ENCODE data around the gene EWSR1.

Gene EWSR1

GRCh38 chr22:29331658-29332300 lies 63.7 kb downstream of the EWSR1 start:
- H3K9me3 ChIP-seq (ENCODE audit: insufficient read depth, low read length, severe bottlenecking) = no peaks in the 10 kb centered on the region
- no peak overlapping the region for H3K9ac ChIP-seq (ENCODE audit: low read depth, low read length)
- H2AFZ ChIP-seq (ENCODE audit: low read depth, low read length) = no peak overlapping the region
- H3K79me2 ChIP-seq (ENCODE audit: insufficient read depth, low read length) = no peaks in the 10 kb centered on the region
- no peak overlapping the region for H3K4me3 ChIP-seq (ENCODE audit: low read depth in 1 of 2, low read length in 2 of 2)
- ATAC-seq (ENCODE audit: insufficient read depth, low read depth) = no peak
- H4K20me1 ChIP-seq (ENCODE audit: insufficient read depth, low read length) = 0 out of 2 replicates have a peak, but pooled peaks cover 2% of the 10 kb centered on the region
- no peak for TF ChIP-seq EZH2 (IDR thresholded peaks at IDR 0.05; ENCODE audit: borderline replicate concordance, low read depth, low read length, severe bottlenecking)
- TF ChIP-seq, protein P1, sequence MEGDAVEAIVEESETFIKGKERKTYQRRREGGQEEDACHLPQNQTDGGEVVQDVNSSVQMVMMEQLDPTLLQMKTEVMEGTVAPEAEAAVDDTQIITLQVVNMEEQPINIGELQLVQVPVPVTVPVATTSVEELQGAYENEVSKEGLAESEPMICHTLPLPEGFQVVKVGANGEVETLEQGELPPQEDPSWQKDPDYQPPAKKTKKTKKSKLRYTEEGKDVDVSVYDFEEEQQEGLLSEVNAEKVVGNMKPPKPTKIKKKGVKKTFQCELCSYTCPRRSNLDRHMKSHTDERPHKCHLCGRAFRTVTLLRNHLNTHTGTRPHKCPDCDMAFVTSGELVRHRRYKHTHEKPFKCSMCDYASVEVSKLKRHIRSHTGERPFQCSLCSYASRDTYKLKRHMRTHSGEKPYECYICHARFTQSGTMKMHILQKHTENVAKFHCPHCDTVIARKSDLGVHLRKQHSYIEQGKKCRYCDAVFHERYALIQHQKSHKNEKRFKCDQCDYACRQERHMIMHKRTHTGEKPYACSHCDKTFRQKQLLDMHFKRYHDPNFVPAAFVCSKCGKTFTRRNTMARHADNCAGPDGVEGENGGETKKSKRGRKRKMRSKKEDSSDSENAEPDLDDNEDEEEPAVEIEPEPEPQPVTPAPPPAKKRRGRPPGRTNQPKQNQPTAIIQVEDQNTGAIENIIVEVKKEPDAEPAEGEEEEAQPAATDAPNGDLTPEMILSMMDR (IDR thresholded peaks at IDR 0.05; ENCODE audit: borderline replicate concordance, extremely low read depth, low read length, poor library complexity, severe bottlenecking) = no peak
- H3K4me2 ChIP-seq (ENCODE audit: insufficient read depth, low read length) = no peak overlapping the region
- no peaks in the 10 kb centered on the region for H3K27me3 ChIP-seq (ENCODE audit: insufficient read depth, low read length, poor library complexity)
- no peak overlapping the region for H3K27ac ChIP-seq (ENCODE audit: low read length)
- H3K36me3 ChIP-seq (ENCODE audit: insufficient read depth, low read length) = peaks cover 93% of the 10 kb centered on the region
- DNase-seq = no peak
- H3K4me1 ChIP-seq (ENCODE audit: insufficient read depth, low read length) = no peaks in the 10 kb centered on the region

DNA sequence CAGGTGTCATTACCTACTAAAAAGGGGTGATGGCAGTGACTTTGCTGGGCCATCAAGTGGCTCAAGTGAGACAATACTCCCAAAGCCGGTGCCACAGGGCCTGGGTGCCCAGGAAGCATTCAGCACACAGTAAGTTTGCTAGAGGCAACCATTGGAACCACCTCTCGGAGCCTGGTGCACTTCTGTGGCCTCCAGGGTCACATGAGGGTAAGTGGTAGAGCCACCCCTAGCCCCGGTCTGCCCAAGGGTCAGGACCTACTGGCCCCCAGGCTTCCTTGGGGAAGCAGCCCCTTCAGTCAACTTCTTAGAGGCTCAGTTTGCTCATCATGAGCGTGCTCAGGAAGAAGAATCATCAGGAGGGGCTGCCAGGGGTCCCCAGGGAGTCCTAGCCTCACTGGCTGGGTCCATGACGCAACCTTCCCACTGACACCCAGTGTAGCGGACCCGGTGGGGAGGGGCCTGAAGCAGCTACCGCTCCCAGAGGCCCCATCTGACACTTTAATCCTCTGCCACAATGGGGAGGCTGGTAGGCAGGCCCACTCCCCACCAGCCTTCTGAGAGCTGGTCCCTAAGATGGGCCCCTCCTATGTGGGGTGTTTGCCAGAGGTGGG lies 64.9 kb downstream of the EWSR1 start:
- no peaks in the 10 kb centered on the region for H3K4me1 ChIP-seq (ENCODE audit: insufficient read depth, low read length)
- no peaks in the 10 kb centered on the region for H3K79me2 ChIP-seq (ENCODE audit: insufficient read depth, low read length)
- no peak overlapping the region for H2AFZ ChIP-seq (ENCODE audit: low read depth, low read length)
- no peak overlapping the region for H3K9ac ChIP-seq (ENCODE audit: low read depth, low read length)
- H3K4me3 ChIP-seq (ENCODE audit: low read depth in 1 of 2, low read length in 2 of 2) = no peak overlapping the region
- no peak overlapping the region for H3K4me2 ChIP-seq (ENCODE audit: insufficient read depth, low read length)
- DNase-seq = peak; percentile 37
- no peaks in the 10 kb centered on the region for H3K27me3 ChIP-seq (ENCODE audit: insufficient read depth, low read length, poor library complexity)
- peaks cover 94% of the 10 kb centered on the region for H3K36me3 ChIP-seq (ENCODE audit: insufficient read depth, low read length)
- 0 out of 2 replicates have a peak, but pooled peaks cover 4% of the 10 kb centered on the region for H4K20me1 ChIP-seq (ENCODE audit: insufficient read depth, low read length)
- ATAC-seq (ENCODE audit: insufficient read depth, low read depth) = peak; percentile 43; the same call in 2 of the 3 replicates
- H3K27ac ChIP-seq (ENCODE audit: low read length) = no peak overlapping the region
- H3K9me3 ChIP-seq (ENCODE audit: insufficient read depth, low read length, severe bottlenecking) = no peaks in the 10 kb centered on the region
- no peak for TF ChIP-seq EZH2 (IDR thresholded peaks at IDR 0.05; ENCODE audit: borderline replicate concordance, low read depth, low read length, severe bottlenecking)
- TF ChIP-seq, protein P1 (IDR thresholded peaks at IDR 0.05; ENCODE audit: borderline replicate concordance, extremely low read depth, low read length, poor library complexity, severe bottlenecking) = no peak

GRCh38 chr22:29334148-29334547 lies 66.1 kb downstream of the EWSR1 start:
- Histone ChIP-seq H3K9ac (ENCODE audit: low read depth, low read length) (no peak overlapping the region), H3K4me1 (ENCODE audit: insufficient read depth, low read length) (no peaks in the 10 kb centered on the region), H2AFZ (ENCODE audit: low read depth, low read length) (no peak overlapping the region), H3K4me2 (ENCODE audit: insufficient read depth, low read length) (no peak overlapping the region), H3K27ac (ENCODE audit: low read length) (no peak overlapping the region), H3K79me2 (ENCODE audit: insufficient read depth, low read length) (no peaks in the 10 kb centered on the region), H4K20me1 (ENCODE audit: insufficient read depth, low read length) (0 out of 2 replicates have a peak, but pooled peaks cover 4% of the 10 kb centered on the region), H3K36me3 (ENCODE audit: insufficient read depth, low read length) (peaks cover 94% of the 10 kb centered on the region), H3K4me3 (ENCODE audit: low read depth in 1 of 2, low read length in 2 of 2) (no peak overlapping the region), H3K9me3 (ENCODE audit: insufficient read depth, low read length, severe bottlenecking) (no peaks in the 10 kb centered on the region), H3K27me3 (ENCODE audit: insufficient read depth, low read length, poor library complexity) (no peaks in the 10 kb centered on the region)
- TF ChIP-seq, protein P1 (IDR thresholded peaks at IDR 0.05; ENCODE audit: borderline replicate concordance, extremely low read depth, low read length, poor library complexity, severe bottlenecking) = no peak
- no peak for TF ChIP-seq EZH2 (IDR thresholded peaks at IDR 0.05; ENCODE audit: borderline replicate concordance, low read depth, low read length, severe bottlenecking)
- no peak for DNase-seq
- ATAC-seq (ENCODE audit: insufficient read depth, low read depth) = no peak

Measured in DND-41 (cell line).